CD4-positive, alpha-beta T cell treated with Interferon gamma for 1 hour (primary cell): ENCODE results near the gene RFX3.
A peak's percentile ranks its signal among the peaks of the same experiment; 100 is the strongest.

Experiments used
- DNase-seq: peaks from one replicate; pipeline ENCODE4 v3.0.0-alpha.2; 2020

RFX3 gene

GRCh38 chr9:3268223-3268622 is 257.6 kb downstream of the RFX3 start:
- no peak for DNase-seq

- DNase-seq: no peak
Observed at GRCh38 chr9:3263698-3264097, 262.1 kb downstream of the RFX3 start.

- DNase-seq: no peak
Observed at GRCh38 chr9:3262826-3263529, 262.8 kb downstream of the RFX3 start.

- no peak for DNase-seq
Observed at GRCh38 chr9:3261484-3261883, 264.3 kb downstream of the RFX3 start.

GRCh38 chr9:3256571-3257330 is 269.1 kb downstream of the RFX3 start:
- no peak for DNase-seq

- DNase-seq: no peak
Observed at GRCh38 chr9:3251309-3251708, 274.5 kb downstream of the RFX3 start.

- no peak for DNase-seq
Observed at GRCh38 chr9:3250741-3251140, 275.1 kb downstream of the RFX3 start.

- DNase-seq: no peak
Observed at GRCh38 chr9:3247211-3247610, 278.6 kb downstream of the RFX3 start.

- DNase-seq: no peak
Observed at GRCh38 chr9:3246241-3246640, 279.6 kb downstream of the RFX3 start.

GRCh38 chr9:3244963-3245653 is 280.7 kb downstream of the RFX3 start:
- peak; percentile 5 for DNase-seq

- DNase-seq: peak; percentile 2
Observed at GRCh38 chr9:3243683-3244082, 282.1 kb downstream of the RFX3 start.

GRCh38 chr9:3241290-3241689 is 284.5 kb downstream of the RFX3 start:
- DNase-seq: no peak

- DNase-seq: peak; percentile 56
Observed at GRCh38 chr9:3240656-3241268, 285.0 kb downstream of the RFX3 start.

GRCh38 chr9:3239240-3239639 is 286.6 kb downstream of the RFX3 start:
- DNase-seq: no peak

- DNase-seq: no peak
Observed at GRCh38 chr9:3238236-3238635, 287.6 kb downstream of the RFX3 start.

- DNase-seq: no peak
Observed at GRCh38 chr9:3237121-3237520, 288.7 kb downstream of the RFX3 start.

- DNase-seq: no peak
Observed at GRCh38 chr9:3235497-3235896, 290.3 kb downstream of the RFX3 start.

- DNase-seq: no peak
Observed at GRCh38 chr9:3224931-3225330, 300.9 kb downstream of the RFX3 start.

GRCh38 chr9:3215658-3216057 is 310.1 kb downstream of the RFX3 start:
- DNase-seq: no peak

GRCh38 chr9:3214741-3215140 is 311.1 kb downstream of the RFX3 start:
- no peak for DNase-seq

GRCh38 chr9:3205421-3206095 is 320.2 kb downstream of the RFX3 start:
- no peak for DNase-seq

GRCh38 chr9:3200331-3200774 is 325.4 kb downstream of the RFX3 start:
- no peak for DNase-seq

- no peak for DNase-seq
Observed at GRCh38 chr9:3193791-3194190, 332.0 kb downstream of the RFX3 start.
